ENCODE data around the gene IRX3.
"Not testable (repeated sequence)": the region's sequence is repeated elsewhere in the genome, so short reads cannot be mapped to it uniquely, and the experiment has no call there.

Gene IRX3

DNA sequence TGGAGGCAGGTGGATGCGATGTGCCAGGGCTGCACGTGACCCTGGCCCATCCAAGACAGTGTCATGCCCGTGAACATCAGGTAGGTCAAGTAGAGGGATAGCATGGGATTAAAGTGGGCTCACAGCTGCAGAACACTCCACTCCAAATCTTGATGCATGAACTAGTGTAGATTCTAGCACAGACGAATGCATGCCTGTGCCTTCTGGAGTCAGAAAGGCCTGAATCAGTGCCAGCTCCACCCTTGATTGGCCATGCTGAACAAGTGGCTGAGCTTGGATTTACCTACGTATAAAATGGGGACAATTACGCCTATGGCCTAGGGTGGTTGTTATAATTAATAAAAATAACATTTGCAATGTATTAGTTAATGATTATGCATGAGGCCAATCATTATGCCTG, 10.6 kb downstream of the IRX3 start:
- no peak for DNase-seq (ENCODE audit: low spot score)

DNA sequence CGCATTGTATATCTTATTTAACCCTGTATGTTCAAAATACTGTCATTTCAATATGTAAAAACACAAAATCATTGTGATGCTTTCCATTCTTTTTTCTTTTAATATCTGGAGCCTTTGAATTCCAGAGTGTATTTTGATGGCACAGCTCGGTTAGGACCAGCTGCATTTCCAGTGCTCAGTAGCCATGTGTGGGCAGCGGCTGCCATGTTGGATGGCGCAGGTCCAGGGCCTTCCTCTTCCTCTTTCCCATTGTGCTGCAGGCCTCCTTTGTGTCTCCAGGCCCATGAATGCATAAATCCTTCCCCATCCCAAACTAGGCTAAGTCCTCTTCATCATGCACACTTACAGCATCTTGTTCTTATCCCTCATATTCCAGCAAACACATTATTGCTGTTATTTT, 13.0 kb downstream of the IRX3 start:
- DNase-seq (ENCODE audit: low spot score), result no peak

DNA sequence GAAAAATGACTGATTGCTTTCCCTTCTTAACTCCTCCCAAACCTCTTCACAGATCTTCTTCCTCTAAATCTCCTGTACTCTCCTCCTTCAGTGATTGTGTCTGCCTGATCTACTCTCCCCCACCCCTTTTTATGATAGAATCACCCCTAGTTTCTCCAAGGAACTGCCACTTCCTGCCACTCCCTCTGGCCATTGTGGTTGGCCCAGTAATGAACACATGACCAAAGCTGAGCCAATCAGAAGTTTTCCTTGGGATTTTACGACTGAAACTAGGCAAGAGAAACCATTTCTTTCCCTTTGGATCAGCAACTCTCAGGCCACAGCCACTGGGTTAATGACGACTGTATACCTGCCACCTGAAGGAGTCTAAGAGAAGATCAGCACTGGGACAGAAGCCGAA, 15.9 kb downstream of the IRX3 start:
- no peak for DNase-seq (ENCODE audit: low spot score)

DNA sequence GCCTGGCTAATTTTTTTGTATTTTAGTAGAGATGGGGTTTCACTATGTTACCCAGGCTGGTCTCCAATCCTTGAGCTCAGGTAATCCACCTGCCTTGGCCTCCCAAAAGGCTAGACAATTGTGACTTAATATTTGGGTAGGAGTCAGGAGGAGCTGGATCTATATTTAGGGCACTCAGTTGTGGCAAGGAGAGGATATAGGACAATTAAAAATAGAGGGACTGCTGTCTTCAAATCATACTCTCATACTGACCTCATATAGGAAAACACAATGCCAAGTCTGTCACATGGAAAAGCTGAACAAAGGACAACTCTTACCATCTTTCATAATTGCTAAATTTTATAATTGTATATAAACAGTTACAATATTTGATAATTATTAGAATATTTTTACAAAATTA, 17.1 kb downstream of the IRX3 start:
- DNase-seq (ENCODE audit: low spot score), result no peak

DNA sequence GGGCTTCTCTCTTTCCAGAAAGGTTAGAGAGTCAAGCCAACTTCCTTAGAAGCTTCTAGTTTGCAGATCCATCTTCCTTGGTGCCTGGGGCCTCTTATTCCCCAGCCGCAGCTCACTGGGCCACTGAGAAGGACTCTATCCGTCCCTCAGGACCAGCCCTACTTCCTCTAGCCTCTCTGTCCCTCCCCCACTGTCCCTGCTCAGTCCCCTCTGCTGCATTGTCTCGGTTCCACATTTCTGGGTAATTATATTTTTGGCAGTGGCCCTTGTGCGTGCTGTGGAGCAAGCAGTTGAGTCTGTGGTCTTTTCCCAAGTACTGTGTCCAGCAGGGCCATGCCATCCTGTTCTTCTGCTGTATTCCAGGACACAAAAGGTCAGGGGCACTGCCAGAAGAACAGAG, 17.8 kb downstream of the IRX3 start:
- DNase-seq (ENCODE audit: low spot score), result no peak

DNA sequence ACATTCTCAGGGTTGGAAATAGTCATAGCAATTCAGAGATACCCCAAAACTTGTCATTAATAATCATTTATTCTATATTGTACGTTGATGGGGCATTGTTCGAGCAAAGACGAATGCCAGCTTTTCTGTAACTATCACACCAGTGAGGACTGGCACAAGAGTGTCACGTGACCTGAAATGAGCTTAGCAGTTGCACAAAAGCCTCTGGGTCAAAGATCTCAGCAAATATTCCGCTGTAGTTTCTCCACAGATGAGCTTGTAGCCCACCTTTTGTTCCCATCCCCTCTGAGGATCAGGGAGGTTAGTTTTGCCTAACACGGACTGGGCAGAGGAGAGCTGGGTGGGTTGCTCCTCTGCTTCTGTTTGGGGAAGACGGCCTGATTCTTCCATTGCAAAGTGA, 18.2 kb downstream of the IRX3 start:
- no peak for DNase-seq (ENCODE audit: low spot score)

DNA sequence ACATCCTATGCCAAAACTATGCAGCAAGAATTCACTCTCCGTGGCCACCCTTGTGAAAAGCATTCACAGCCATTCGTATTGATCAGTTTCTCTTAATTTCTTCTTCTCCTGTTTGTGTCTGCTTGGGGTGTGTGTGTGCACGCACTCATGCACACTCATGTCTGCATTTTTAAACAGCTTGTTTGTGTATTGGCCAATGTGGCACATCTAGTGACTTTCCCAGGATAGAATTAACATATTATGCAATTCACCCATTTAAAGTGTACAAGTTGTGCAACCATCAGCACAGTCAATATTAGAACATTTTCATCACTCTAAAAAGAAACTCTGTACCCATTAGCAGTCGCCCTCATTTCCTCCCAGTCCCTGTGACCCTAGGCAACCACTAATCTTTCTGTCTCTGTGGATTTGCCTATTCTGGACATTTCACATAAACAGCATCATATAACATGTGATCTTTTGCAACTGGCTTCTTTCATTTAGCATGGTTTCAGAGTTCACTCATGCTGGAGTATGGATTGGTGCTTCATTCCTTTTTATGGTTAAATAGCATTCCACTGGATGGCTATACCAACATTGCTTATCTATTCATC, 20.1 kb downstream of the IRX3 start:
- DNase-seq (ENCODE audit: low spot score), result no peak

DNA sequence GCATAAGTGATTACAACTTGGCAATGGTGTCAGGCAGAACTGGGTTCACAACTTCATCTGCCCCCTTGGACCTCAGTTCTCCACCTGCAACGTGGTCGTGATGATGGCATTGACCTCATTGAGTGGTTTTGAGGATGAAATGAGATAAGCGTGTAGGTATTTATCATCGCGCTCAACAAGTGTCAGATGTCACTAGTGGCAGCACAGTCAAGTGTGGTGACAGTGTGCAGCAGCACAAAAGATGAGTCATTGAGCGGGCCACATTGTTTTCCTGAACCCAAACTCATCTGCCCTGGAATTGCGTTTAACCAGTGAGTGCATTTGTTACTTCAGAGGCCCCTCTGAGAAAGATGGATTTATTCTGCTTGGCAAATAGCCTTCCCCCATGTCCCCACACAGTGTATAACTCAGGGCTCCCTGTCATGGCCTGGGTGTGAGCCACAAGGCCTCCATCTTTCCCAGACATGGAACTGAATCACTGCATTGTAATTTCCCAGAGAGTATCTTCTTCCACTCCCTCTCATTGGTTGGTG, 20.9 kb downstream of the IRX3 start:
- DNase-seq (ENCODE audit: low spot score), result no peak

DNA sequence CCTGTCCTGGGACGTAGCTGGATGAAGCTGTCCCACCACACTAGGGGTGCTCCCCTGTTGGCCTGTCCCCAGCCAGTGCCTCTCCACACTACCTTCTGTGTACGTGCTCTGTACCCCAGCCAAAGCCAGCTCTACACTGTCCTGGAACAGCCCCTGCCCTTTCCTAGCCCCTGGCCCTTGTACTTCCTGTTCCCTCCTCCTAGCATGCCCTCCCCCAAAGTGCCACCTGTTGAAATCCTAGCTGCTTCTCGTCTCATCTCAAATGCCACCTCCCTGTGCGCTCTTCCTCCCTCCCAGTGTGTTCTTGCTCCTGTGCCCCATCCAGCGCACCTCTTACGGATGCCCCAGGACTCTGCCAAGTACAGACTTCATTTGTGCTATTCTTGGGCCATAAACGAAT, 33.5 kb downstream of the IRX3 start:
- no peak for DNase-seq (ENCODE audit: low spot score)

DNA sequence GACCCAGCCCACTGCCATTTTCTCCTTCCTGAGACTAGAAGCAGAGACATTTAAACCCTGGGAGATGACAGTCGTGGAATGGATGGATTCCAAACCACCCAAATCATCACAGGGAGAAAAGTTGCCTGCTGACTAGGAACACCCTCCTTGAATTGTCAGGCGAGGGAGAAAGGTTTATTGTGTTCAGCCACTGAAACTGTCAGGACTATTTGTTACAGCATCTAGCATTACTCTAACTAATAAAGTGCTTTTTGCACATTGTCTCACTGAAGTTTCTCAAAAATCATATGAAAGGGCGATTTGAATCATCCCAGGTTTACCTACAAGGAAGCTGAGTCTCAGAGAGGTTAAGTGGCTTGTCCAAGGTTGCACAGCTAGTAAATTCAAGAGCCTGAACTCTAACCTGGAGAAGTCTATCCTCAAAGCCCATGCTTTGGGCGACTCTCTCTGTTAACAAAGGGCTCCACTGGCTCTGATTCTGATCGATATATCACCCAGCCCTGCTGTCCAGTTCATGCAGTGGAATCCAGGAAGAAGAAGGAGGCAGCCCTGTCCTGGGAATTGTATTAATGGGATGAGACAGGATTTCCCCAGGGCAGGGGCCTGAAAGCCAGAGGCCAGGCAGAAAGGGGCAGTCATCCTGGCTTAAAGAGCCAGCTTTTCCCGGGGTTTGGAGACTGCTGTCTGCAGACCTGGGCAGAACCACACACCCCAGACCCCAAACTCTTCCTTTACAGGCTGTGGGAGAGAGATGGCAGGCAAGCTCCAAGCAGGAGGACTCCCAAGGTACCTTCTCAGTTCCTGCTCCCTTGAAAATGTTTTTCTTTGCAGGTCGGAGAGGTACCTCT, 37.5 kb downstream of the IRX3 start:
- no peak for DNase-seq (ENCODE audit: low spot score)

DNA sequence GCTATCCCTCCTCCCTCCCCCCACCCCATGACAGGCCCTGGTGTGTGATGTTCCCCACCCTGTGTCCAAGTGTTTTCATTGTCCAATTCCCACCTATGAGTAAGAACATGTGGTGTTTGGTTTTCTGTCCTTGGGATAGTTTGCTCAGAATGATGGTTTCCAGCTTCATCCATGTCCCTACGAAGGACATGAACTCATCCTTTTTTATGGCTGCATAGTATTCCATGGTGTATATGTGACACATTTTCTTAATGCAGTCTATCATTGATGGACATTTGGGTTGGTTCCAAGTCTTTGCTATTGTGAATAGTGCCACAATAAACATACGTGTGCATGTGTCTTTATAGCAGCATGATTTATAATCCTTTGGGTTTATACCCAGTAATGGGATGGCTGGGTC, 38.9 kb downstream of the IRX3 start:
- DNase-seq (ENCODE audit: low spot score), result not testable (repeated sequence)

DNA sequence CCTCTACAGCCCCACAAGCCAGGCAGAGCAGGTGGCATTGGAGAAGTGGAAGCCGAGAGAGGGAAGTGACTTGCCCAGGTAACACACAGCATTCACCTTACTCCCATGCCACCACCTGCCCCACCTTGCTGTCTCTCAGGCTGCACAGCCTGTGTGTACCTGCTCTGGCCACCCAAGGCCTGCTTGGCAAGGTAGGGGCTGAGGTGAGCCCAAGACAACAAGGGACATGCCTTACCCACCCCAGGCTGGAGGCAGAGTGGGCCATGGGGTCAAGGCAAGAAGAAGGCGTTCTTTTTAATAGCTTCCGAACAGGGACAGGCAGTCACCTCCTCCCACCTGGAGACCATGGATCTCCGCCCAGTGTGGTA, 40.1 kb downstream of the IRX3 start:
- no peak for DNase-seq (ENCODE audit: low spot score)

DNA sequence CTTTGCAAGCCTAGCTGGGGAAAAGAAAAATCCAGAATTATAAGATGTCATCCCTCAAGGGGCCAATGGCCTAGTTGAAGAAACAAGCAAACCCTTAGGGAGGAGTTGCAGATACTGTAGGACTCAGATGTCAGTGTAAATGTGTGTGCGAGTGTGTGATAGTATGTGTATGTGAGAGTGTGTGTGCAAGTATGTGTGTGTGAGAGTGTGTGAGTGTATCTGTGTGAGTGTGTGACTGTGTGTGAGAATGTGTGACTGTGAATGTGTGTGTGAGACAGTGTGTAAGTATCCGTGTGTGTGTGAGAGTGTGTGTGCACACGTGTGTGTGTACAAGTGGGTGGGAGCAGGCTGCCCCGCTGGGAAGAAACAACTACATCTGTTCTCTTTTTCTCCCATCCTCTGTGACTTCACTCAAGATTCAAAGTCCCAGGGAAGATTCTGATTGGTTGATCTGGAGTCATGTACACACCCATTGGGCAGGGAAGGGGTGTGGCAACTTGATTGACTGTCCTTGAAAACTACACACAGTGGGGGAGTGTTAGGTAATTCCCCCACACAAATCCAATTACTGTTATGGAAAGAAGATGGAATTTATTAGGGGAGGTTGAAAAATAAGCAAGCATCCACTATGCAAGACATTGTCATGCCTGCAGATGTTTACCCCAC, 40.7 kb downstream of the IRX3 start:
- DNase-seq (ENCODE audit: low spot score), result no peak

DNA sequence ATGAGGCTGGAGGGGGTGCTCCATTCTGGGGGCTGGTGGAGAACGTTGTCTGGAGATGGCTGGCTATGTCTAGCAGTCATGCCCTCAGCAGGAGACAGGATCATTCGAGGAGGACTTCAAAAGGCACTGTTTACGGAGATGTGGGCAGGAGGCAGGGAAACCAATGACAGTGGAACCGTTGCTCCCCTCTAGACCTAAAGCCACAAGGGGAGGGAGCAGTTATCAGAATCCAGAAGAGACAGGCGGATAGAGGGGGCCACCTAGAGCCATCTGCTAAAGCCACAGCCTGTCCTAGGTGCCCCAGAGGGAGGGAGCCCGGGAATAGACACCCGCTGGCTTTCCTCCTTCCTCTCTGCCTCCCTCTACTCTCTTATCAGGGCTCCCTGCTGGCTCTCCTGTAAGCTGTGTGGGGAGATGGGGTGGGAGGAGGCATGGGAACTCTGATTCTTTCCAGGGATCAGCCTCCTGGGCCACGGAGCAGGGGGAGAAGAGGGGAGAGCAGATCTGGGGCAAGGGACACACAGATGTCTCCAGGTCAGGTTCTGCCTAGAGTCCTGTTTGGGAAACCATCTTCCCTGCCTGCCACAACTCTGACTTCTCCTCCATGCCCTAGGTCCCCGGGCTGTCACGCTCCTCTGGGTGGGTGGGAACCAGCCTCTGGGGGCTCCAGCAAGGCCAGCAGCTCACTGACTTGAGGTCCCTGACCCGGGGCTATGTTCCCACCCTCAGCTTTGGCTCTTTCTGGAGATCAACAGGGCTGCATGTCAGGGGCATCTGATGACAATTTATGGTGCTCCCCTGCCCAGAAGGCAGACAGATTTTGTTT, 42.3 kb downstream of the IRX3 start:
- DNase-seq (ENCODE audit: low spot score), result no peak

DNA sequence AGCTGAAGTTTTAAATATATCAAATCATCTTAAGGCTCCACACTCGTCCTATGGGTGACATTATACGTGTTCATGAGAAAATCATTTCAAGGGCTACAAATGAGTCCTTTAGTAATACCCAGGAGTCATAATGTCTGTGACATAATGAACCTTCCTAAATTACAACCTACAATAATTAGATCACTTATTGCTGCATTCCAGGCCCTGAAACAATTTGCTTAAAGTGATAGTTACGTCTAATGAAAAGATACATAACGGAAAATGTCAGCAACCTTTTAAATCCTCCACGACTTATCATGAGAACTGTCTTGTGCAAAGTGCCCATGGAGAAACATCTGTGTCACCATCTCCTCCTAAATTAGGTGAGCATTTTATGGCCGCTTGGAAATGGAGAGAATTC, 43.4 kb downstream of the IRX3 start:
- no peak for DNase-seq (ENCODE audit: low spot score)

DNA sequence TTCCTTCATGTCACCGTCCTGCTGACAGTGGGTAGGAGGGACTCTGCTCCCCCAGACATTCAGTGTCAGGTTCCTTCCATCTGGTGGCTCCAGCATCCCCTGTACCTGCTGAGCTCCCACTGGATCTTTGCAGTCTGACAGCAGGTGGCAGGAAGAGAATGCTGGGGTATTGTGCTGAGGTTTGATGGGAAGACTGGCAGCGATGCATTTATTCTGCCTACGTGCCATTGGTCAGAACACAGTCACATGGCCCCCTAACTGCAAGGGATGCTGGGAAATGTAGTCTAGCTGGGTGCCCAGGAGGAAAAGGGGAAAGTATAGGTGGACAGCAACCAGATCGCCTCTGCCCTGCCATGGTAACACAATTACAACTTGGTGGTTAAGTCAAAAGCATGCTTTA, 44.4 kb downstream of the IRX3 start:
- no peak for DNase-seq (ENCODE audit: low spot score)

DNA sequence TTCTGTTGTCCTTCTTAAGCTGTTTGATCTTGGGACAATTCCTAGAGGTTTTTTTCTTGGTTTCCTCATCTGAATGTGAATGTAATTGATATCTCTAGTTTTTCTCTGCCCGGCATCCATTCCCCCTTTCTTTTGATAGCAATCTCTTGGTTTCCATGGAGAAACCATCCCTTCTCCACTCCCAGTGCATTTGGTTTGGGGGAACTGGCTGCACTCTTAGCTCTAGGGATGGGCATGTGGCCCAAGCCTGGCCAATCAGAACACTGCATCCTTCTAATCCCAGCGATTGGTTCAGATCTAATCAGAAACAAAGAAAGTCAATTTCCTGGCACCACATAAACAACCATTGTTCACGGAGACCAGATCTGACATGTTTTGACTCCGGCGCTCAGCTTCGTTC, 45.1 kb downstream of the IRX3 start:
- DNase-seq (ENCODE audit: low spot score), result no peak

DNA sequence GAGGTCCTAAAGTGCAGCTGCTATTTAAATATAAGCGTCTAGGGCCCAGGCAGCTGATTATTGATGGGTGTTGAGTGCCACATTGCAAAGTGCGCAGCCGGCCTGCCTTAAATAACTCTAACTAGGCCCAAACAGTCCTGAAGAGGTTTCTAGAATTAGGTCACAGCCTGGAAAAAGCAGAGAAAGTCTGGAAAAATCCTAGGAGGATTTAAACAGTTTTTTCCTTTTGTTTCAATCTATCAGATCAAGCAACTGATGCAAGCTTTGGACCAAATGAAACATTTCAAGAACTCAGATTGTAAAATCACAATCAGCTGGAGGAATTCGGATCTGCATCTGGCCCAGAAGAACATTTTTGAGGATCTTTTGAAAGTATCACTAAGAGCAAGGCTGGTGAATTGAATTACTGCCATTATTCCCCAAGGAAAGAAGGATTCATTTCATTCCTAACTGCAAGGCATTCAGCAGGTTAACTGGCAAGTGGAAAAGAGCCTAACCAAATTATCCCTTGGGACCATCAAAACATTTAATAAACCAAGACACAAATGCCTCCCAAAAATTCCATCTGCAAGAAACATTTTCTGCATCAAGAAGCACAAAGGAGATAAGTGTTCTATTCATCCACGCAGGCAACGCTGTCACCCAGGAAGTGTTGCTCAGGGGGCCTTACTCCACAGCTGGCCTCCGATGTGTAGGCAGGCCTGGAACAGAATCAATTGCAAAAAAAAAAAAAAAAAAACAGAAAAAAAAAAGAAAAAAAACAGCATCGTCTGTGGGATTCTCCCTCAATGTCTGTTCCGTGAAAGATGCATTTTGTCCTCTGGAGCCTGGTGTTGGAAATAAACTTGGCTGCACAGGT, 46.1 kb downstream of the IRX3 start:
- DNase-seq (ENCODE audit: low spot score), result no peak

DNA sequence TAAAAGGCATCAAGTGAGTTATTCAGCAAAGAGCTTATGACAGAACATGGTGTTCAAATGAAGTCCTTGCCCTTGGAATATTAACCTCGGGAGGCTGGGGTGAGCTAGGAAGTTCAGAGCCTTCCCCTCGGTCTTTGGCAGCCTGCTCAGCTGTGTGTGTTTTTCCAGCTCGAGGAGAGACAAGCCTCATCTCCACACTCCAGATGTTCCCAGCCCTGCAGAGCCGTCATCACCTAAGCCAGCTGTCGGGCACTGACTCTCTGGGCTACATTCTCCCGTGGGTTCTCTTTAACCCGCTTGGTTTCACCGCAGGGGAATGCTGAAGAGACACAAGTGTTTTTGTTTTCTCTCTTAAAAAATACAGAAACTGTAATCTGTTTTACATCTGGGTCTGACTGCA, 47.1 kb downstream of the IRX3 start:
- DNase-seq (ENCODE audit: low spot score), result no peak

DNA sequence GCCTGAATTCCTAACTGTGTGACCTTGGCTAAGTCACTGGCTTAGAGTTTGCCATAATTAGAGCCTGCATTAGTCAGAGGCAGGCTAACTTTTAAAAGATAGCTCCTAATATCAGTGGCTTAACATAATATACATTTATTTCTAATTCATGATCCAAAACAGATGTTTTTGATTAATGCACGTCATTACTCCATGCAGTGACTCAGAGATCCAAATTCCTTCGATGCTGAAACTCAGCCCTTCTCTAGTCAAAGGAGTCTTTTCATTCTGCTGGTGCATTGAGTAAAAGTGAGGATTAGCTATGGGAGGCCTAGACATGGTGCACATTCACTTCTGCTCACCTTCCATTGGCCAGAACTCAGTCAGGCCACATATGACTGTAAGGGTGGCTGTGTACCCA, 49.8 kb downstream of the IRX3 start:
- no peak for DNase-seq (ENCODE audit: low spot score)

DNA sequence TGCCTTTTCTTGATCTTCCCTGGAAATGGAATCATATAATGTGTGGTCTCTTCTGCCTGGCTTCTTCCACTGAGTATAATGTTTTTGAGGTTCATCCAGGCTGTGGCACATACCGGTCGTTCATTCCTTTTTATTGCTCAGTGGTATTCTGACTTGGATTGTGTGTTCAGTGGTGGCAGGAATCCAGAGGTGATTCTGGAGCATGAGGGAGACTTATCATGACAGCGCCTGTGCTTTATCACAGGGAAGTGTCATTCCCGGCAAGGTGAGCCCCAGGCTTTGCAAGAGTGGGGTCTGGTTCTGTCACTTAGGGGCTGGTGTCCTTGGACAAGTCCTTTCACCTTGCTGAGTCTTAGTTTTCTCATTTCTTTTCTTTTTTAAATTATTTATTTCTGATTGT, 53.0 kb downstream of the IRX3 start:
- no peak for DNase-seq (ENCODE audit: low spot score)

All from CD4-positive, alpha-beta T cell treated with Interleukin-15 for 4 hours (primary cell).